Peyer's patch (tissue), 4 donors: ENCODE measurements around the gene ATAD3C. TPM values are rescaled to one million over a fixed set of nuclear protein-coding genes. Genes with fewer than 3 reads are reported as not detected.
A peak's percentile ranks its signal among the peaks of the same experiment; 100 is the strongest.
"Not testable (repeated sequence)": the region's sequence is repeated elsewhere in the genome, so short reads cannot be mapped to it uniquely, and the experiment has no call there.

Source experiments
- DNase-seq, 3 donors: peaks; one replicate each; pipeline ENCODE4 v3.0.0-alpha.2; 2017 to 2019
- H3K27ac ChIP-seq, 4 donors: fragments of 200-600 bp; sonication (generic); one replicate each; pipeline ENCODE4 v1.5.1; 2016 to 2019
- H3K27me3 ChIP-seq, 2 donors: fragments of 200-600 bp; sonication (generic); one replicate each; pipeline ENCODE4 v1.5.1; 2019
- H3K36me3 ChIP-seq, 3 donors: fragments of 200-600 bp; sonication (generic); one replicate each; pipeline ENCODE4 v1.5.1; 2016 to 2019
- H3K4me1 ChIP-seq, 4 donors: fragments of 200-600 bp; sonication (generic); one replicate each; pipeline ENCODE4 v1.5.1; 2016 to 2019
- H3K4me3 ChIP-seq, 4 donors: fragments of 200-600 bp; sonication (generic); 1 replicate in 3 of 4; 2 replicates in 1 of 4; pipeline ENCODE4 v1.5.1; 2016 to 2019; ENCODE audit warnings: mild to moderate bottlenecking in 1 of 4
- H3K9me3 ChIP-seq, 4 donors: fragments of 200-600 bp; sonication (generic); one replicate each; pipeline ENCODE4 v1.5.1; 2016 to 2019; ENCODE audit warnings: mild to moderate bottlenecking in 1 of 4
- POLR2A ChIP-seq, 2 donors: fragments of 450-650 bp; IDR thresholded peaks; one replicate each; pipeline ENCODE4 v1.5.1; 2017; ENCODE audit warnings: antibody characterized with exemption in 2 of 2, mild to moderate bottlenecking in 2 of 2, moderate library complexity in 2 of 2
- total RNA-seq, 4 donors: library from RNA; depleted of rRNA; stranded (reverse); fragments of >200 nt; gene quantifications; one replicate each; pipeline ENCODE4 v1.1.0, GENCODE V29; 2016
- TF ChIP-seq, protein P1 (sequence below), 6 experiments: fragments of 450-650 bp in 4 of 6; fragments of 200-600 bp in 2 of 6; sonication (generic) in 1 of 6; IDR thresholded peaks; one replicate each; pipeline ENCODE4 v1.5.1; 2017 to 2019; ENCODE audit warnings: antibody characterized with exemption in 6 of 6, mild to moderate bottlenecking in 3 of 6, moderate library complexity in 1 of 6

ATAD3C gene
- total RNA-seq, 4 donors from 2014 or later = 0.27 TPM; not detected in 3

- TF ChIP-seq, protein P1, sequence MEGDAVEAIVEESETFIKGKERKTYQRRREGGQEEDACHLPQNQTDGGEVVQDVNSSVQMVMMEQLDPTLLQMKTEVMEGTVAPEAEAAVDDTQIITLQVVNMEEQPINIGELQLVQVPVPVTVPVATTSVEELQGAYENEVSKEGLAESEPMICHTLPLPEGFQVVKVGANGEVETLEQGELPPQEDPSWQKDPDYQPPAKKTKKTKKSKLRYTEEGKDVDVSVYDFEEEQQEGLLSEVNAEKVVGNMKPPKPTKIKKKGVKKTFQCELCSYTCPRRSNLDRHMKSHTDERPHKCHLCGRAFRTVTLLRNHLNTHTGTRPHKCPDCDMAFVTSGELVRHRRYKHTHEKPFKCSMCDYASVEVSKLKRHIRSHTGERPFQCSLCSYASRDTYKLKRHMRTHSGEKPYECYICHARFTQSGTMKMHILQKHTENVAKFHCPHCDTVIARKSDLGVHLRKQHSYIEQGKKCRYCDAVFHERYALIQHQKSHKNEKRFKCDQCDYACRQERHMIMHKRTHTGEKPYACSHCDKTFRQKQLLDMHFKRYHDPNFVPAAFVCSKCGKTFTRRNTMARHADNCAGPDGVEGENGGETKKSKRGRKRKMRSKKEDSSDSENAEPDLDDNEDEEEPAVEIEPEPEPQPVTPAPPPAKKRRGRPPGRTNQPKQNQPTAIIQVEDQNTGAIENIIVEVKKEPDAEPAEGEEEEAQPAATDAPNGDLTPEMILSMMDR (IDR thresholded peaks at IDR 0.05) = no peak
- no peak for TF ChIP-seq POLR2A (IDR thresholded peaks at IDR 0.05)
- Histone ChIP-seq H3K4me3 (no peak overlapping the region), H3K36me3 (no peaks in the 10 kb centered on the region), H3K27me3 (no peaks in the 10 kb centered on the region), H3K9me3 (peaks cover 0 to 2% (median 0%) of the 10 kb centered on the region in 4 donors), H3K4me1 (peaks cover 3 to 44% (median 16%) of the 10 kb centered on the region in 4 donors), H3K27ac (no peak overlapping the region)
- DNase-seq = no peak
Observed at GRCh38 chr1:1439546-1440261, 9.8 kb upstream of the ATAD3C start.

GRCh38 chr1:1440262-1441001, 9.1 kb upstream of the ATAD3C start:
- TF ChIP-seq POLR2A (IDR thresholded peaks at IDR 0.05) = no peak
- TF ChIP-seq, protein P1 (IDR thresholded peaks at IDR 0.05) = no peak
- H3K27ac ChIP-seq = no peak overlapping the region

GRCh38 chr1:1441002-1441888, 8.2 kb upstream of the ATAD3C start:
- Histone ChIP-seq H3K4me3 (no peak overlapping the region), H3K9me3 (no peaks in the 10 kb centered on the region), H3K27ac (no peak overlapping the region), H3K36me3 (no peaks in the 10 kb centered on the region), H3K27me3 (no peaks in the 10 kb centered on the region), H3K4me1 (peaks cover 0 to 30% (median 3%) of the 10 kb centered on the region in 4 donors)
- peak; percentile 32 to 72 (median 70) for DNase-seq
- no peak for TF ChIP-seq POLR2A (IDR thresholded peaks at IDR 0.05)
- TF ChIP-seq, protein P1 (IDR thresholded peaks at IDR 0.05) = peak; percentile 73 to 90 (median 84)

More at GRCh38 chr1:1440262-1441001, 9.1 kb upstream of the ATAD3C start:
- Histone ChIP-seq H3K9me3 (peaks cover 0 to 2% (median 0%) of the 10 kb centered on the region in 4 donors), H3K27me3 (no peaks in the 10 kb centered on the region), H3K4me1 (peaks cover 3 to 36% (median 10%) of the 10 kb centered on the region in 4 donors), H3K4me3 (no peak overlapping the region), H3K36me3 (no peaks in the 10 kb centered on the region)
- DNase-seq = no peak

DNA sequence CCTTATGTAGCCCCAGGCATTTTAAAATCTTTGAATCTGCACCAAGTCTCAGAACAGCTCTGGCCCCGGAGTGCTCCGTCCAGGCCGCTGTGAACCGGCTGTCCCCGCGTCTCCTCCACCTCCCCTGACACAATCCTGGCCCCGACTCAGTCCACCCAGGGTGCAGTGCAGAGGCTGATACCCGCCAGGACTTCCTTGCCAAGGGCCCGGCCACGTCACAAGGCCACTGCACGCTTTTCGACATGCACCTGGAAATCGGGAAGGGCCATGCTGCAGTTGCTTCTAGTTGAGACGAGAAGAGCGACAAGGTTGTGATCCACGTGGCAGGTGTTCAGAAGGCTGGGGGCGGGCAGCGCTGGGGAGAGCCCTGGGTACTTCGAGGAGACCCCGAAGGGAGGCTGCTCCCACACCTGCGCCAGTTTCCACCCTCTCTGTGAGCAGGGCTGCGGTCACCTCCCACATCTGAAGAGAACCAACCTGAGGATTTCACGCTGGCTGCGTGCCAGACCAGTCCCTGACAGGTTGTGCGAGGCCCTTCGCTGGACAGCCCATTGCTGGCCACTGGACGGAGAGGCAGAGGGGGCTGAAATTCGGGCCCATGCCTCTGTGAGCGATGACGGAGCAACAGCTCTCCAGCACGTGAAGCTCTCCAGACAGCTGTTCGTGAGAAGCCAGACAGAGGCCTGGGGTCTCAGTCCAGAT, 7.3 kb upstream of the ATAD3C start:
- Histone ChIP-seq H3K27ac (no peak overlapping the region), H3K4me1 (peaks cover 0 to 22% (median 0%) of the 10 kb centered on the region in 4 donors), H3K36me3 (no peaks in the 10 kb centered on the region), H3K4me3 (no peak overlapping the region), H3K9me3 (no peaks in the 10 kb centered on the region), H3K27me3 (no peaks in the 10 kb centered on the region)
- TF ChIP-seq, protein P1 (IDR thresholded peaks at IDR 0.05) = no peak
- TF ChIP-seq POLR2A (IDR thresholded peaks at IDR 0.05) = no peak
- no peak for DNase-seq

GRCh38 chr1:1446631-1447030, 2.9 kb upstream of the ATAD3C start:
- H3K27ac ChIP-seq, H3K27me3 ChIP-seq, H3K9me3 ChIP-seq, H3K36me3 ChIP-seq, DNase-seq, H3K4me3 ChIP-seq, H3K4me1 ChIP-seq: not testable (repeated sequence)

DNA sequence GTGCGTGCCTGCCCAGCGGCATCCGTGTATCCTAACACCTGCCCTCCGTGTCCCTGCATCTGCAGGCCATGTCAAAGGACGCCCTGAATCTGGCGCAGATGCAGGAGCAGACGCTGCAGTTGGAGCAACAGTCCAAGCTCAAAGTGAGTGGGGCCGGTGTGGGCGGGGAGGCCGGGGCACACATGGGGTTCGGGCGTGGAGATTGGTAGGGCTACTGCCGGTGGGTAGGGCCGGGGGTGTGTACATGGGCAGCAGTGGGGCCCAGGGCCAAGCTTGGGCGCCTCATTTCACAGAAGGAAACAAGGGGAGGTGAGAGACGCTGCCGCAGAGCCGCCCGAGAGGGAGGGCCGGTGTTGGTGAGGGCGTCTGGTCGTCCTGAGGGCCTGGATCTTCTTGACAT, 1.1 kb downstream of the ATAD3C start:
- H3K9me3 ChIP-seq, H3K4me3 ChIP-seq, H3K27me3 ChIP-seq, H3K4me1 ChIP-seq, H3K27ac ChIP-seq, DNase-seq, H3K36me3 ChIP-seq: not testable (repeated sequence)
